ENCODE measurements around the gene TMOD2.

DNA sequence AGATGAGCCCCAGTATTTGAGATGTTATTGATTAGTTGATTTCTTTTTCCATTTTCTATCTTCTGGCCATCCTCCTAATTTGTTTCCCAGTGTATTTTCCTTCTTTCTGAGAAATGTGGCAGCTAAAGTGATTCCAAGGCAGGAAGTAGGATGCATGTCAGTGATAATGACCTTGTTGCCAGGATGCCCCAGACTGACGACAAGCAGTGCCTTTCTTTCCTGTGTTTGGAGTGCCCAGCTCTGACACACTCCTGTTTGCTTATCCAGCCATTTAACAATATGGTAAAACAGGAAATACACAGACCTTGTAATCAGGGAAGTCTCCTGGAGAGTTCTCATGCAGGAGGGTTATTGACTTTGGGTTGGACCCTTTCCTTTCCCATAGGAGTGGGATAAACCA lies 20.4 kb downstream of the TMOD2 start:
- TF ChIP-seq, protein P1, sequence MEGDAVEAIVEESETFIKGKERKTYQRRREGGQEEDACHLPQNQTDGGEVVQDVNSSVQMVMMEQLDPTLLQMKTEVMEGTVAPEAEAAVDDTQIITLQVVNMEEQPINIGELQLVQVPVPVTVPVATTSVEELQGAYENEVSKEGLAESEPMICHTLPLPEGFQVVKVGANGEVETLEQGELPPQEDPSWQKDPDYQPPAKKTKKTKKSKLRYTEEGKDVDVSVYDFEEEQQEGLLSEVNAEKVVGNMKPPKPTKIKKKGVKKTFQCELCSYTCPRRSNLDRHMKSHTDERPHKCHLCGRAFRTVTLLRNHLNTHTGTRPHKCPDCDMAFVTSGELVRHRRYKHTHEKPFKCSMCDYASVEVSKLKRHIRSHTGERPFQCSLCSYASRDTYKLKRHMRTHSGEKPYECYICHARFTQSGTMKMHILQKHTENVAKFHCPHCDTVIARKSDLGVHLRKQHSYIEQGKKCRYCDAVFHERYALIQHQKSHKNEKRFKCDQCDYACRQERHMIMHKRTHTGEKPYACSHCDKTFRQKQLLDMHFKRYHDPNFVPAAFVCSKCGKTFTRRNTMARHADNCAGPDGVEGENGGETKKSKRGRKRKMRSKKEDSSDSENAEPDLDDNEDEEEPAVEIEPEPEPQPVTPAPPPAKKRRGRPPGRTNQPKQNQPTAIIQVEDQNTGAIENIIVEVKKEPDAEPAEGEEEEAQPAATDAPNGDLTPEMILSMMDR (IDR thresholded peaks at IDR 0.05), result no peak
- TF ChIP-seq POLR2A (IDR thresholded peaks at IDR 0.05), result no peak
